NB4 (cell line): ENCODE measurements around the gene PDE7B.

ENCODE experiments used
- POLR2A ChIP-seq: IDR thresholded peaks from 2 replicates; pipeline ENCODE4 v1.6.1; 2011; ENCODE audit warnings: mild to moderate bottlenecking; ENCODE audit not compliant: insufficient read length; ENCODE audit errors: extremely low read depth
- TF ChIP-seq, protein P1 (sequence below): IDR thresholded peaks from one replicate; pipeline ENCODE4 v1.5.1; 2012; ENCODE audit warnings: low read depth, low read length

- no peak for TF ChIP-seq POLR2A
- TF ChIP-seq, protein P1, sequence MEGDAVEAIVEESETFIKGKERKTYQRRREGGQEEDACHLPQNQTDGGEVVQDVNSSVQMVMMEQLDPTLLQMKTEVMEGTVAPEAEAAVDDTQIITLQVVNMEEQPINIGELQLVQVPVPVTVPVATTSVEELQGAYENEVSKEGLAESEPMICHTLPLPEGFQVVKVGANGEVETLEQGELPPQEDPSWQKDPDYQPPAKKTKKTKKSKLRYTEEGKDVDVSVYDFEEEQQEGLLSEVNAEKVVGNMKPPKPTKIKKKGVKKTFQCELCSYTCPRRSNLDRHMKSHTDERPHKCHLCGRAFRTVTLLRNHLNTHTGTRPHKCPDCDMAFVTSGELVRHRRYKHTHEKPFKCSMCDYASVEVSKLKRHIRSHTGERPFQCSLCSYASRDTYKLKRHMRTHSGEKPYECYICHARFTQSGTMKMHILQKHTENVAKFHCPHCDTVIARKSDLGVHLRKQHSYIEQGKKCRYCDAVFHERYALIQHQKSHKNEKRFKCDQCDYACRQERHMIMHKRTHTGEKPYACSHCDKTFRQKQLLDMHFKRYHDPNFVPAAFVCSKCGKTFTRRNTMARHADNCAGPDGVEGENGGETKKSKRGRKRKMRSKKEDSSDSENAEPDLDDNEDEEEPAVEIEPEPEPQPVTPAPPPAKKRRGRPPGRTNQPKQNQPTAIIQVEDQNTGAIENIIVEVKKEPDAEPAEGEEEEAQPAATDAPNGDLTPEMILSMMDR, result no peak
These were observed at the start of gene PDE7B for GRCh38 chr6:135851442-135852271.
